GM12872 (cell line): ENCODE data around the gene SLC26A6.

Source experiments
- CTCF ChIP-seq: IDR thresholded peaks from 3 replicates; pipeline ENCODE4 v1.5.1; 2011; ENCODE audit warnings: low read depth, mild to moderate bottlenecking, low read length, moderate library complexity; ENCODE audit not compliant: insufficient read depth

SLC26A6 gene

GRCh38 chr3:48656841-48657281, 21.6 kb upstream of the SLC26A6 start:
- no peak for TF ChIP-seq CTCF

GRCh38 chr3:48656061-48656840, 21.0 kb upstream of the SLC26A6 start:
- TF ChIP-seq CTCF = peak; percentile 80

DNA sequence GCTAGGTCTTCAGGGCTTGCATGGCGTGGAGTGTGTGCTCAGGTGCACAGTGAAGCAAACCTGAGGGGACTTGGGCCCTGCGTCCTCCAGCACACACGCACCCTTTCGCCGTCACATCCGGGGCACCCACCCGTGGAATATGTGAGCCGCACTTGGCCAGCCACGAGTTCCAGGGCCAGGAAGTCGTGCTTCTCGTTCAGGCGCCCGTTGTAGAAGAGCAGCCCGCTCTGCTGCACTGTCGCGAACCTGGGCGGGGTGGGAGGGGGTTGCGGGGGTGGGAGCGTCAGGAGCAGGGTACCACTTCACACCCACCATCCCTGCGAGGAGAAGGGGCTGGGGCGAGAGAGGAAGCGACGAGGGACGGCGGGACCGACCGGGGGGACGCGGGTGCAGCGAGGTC, 20.3 kb upstream of the SLC26A6 start:
- no peak for TF ChIP-seq CTCF

DNA sequence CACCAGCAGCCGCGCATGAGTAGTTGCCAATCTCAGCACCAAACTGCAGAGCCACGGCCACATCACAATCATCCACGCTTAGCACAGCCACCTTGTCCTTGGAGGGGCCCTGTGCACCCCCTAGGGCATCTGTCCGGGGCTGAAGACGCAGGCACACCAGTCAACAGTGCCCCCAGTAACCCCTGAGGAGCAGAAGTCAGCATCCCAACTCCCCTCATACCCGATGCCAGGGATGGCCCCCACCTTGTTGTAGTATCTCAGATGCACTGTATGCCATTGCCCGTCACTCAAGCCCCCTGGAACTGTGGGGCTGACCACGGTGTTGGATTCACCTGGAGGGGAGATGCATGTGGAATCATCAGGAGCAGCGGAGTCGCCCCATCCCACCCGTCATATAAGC, 19.8 kb upstream of the SLC26A6 start:
- TF ChIP-seq CTCF = no peak

- no peak for TF ChIP-seq CTCF
Observed at GRCh38 chr3:48652923-48653715, 17.9 kb upstream of the SLC26A6 start.

GRCh38 chr3:48651771-48652170, 16.5 kb upstream of the SLC26A6 start:
- TF ChIP-seq CTCF = no peak

DNA sequence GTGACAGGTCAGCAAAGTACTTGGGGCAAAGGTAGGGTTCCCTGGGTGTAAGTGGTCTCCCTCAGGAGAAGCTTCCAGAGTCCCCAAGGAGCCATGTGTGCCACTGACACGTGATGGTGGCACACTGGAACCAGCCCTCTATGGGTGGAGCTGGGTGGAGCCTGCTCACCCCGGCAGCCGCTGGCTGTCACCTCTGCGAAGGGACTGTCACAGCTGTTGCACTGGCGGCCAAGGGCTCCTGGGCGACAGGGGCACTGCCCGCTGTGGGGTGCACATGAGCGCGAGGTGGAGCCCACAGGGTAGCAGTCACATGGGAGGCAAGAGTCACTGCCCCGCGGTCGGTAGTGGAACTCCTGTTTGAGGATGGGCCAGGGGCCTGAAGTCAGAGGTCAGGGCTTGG, 15.5 kb upstream of the SLC26A6 start:
- TF ChIP-seq CTCF = no peak
